ENCODE data around the gene DPP8. TPM values are rescaled to one million over a fixed set of nuclear protein-coding genes. Genes with fewer than 3 reads are reported as not detected.
"Not testable (repeated sequence)": the region's sequence is repeated elsewhere in the genome, so short reads cannot be mapped to it uniquely, and the experiment has no call there.

DPP8 gene
- total and polyA plus RNA-seq, 2 experiments from 2014 or later, result 21.7 to 33.5 TPM

DNA sequence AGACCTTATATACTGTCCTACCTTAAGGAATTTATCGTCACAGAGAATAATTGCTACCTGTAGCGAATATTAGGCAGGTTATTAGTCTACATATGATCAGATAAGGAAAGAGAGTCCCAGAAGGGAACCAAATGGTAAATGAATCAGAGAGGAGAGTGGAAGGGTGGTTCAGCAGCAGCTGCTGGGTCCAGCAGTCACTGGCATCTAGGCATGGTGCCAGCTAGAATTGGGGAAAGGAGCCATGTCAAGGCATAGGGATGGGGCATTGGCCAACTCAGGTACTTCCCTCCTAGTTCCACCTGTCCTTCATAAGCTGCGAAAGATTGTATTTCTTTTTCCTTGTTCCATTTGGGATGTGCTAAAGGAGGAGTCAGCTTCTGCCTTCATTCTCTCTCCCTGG, 36.2 kb upstream of the DPP8 start (continued):
- TF ChIP-seq, protein P1, sequence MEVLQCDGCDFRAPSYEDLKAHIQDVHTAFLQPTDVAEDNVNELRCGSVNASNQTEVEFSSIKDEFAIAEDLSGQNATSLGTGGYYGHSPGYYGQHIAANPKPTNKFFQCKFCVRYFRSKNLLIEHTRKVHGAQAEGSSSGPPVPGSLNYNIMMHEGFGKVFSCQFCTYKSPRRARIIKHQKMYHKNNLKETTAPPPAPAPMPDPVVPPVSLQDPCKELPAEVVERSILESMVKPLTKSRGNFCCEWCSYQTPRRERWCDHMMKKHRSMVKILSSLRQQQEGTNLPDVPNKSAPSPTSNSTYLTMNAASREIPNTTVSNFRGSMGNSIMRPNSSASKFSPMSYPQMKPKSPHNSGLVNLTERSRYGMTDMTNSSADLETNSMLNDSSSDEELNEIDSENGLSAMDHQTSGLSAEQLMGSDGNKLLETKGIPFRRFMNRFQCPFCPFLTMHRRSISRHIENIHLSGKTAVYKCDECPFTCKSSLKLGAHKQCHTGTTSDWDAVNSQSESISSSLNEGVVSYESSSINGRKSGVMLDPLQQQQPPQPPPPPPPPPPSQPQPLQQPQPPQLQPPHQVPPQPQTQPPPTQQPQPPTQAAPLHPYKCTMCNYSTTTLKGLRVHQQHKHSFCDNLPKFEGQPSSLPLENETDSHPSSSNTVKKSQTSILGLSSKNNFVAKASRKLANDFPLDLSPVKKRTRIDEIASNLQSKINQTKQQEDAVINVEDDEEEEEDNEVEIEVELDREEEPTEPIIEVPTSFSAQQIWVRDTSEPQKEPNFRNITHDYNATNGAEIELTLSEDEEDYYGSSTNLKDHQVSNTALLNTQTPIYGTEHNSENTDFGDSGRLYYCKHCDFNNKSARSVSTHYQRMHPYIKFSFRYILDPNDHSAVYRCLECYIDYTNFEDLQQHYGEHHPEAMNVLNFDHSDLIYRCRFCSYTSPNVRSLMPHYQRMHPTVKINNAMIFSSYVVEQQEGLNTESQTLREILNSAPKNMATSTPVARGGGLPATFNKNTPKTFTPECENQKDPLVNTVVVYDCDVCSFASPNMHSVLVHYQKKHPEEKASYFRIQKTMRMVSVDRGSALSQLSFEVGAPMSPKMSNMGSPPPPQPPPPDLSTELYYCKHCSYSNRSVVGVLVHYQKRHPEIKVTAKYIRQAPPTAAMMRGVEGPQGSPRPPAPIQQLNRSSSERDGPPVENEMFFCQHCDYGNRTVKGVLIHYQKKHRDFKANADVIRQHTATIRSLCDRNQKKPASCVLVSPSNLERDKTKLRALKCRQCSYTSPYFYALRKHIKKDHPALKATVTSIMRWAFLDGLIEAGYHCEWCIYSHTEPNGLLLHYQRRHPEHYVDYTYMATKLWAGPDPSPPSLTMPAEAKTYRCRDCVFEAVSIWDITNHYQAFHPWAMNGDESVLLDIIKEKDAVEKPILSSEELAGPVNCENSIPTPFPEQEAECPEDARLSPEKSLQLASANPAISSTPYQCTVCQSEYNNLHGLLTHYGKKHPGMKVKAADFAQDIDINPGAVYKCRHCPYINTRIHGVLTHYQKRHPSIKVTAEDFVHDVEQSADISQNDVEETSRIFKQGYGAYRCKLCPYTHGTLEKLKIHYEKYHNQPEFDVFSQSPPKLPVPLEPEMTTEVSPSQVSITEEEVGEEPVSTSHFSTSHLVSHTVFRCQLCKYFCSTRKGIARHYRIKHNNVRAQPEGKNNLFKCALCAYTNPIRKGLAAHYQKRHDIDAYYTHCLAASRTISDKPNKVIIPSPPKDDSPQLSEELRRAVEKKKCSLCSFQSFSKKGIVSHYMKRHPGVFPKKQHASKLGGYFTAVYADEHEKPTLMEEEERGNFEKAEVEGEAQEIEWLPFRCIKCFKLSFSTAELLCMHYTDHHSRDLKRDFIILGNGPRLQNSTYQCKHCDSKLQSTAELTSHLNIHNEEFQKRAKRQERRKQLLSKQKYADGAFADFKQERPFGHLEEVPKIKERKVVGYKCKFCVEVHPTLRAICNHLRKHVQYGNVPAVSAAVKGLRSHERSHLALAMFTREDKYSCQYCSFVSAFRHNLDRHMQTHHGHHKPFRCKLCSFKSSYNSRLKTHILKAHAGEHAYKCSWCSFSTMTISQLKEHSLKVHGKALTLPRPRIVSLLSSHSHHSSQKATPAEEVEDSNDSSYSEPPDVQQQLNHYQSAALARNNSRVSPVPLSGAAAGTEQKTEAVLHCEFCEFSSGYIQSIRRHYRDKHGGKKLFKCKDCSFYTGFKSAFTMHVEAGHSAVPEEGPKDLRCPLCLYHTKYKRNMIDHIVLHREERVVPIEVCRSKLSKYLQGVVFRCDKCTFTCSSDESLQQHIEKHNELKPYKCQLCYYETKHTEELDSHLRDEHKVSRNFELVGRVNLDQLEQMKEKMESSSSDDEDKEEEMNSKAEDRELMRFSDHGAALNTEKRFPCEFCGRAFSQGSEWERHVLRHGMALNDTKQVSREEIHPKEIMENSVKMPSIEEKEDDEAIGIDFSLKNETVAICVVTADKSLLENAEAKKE (CRISPR knock-in tag; IDR thresholded peaks at IDR 0.05), result no peak
- TF ChIP-seq EZH2 (IDR thresholded peaks at IDR 0.05; ENCODE audit: low read depth, unreplicated experiment), result no peak

DNA sequence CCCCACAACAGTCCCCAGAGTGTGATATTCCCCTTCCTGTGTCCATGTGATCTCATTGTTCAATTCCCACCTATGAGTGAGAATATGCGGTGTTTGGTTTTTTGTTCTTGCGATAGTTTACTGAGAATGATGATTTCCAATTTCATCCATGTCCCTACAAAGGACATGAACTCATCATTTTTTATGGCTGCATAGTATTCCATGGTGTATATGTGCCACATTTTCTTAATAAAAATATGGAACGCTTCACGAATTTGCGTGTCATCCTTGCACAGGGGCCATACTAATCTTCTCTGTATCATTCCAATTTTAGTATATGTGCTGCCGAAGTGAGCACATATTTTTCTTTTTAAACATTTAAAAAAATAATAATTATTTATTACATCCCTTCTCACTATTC, 35.4 kb upstream of the DPP8 start:
- ATAC-seq; H3K27me3 Mint-ChIP-seq (ENCODE audit: insufficient read depth, low read depth, poor library complexity); H3F3A ChIP-seq (replicated peaks; ENCODE audit: low read depth); H2AFZ ChIP-seq; DNase-seq (ENCODE audit: low spot score); H3K9me2 ChIP-seq (ENCODE audit: insufficient read depth); H3K27me3 ChIP-seq (ENCODE audit: insufficient read depth); H3K4me3 Mint-ChIP-seq; H3K4me2 ChIP-seq; H3K36me3 ChIP-seq (ENCODE audit: insufficient read depth); H3K9me3 Mint-ChIP-seq; H3K4me3 ChIP-seq; H3K27ac Mint-ChIP-seq; H3K27ac ChIP-seq (ENCODE audit: low read depth); H3K4me1 ChIP-seq (ENCODE audit: insufficient read depth): not testable (repeated sequence)
- Histone ChIP-seq H3K79me2 (replicated peaks; ENCODE audit: insufficient read depth) (peaks cover 68% of the 10 kb centered on the region), H4K20me1 (replicated peaks; ENCODE audit: insufficient read depth) (peaks cover 52% of the 10 kb centered on the region)
- Mint-ChIP-seq H3K36me3 (ENCODE audit: low read depth) (peaks cover 51% of the 10 kb centered on the region), H3K4me1 (peaks cover 14% of the 10 kb centered on the region)

DNA sequence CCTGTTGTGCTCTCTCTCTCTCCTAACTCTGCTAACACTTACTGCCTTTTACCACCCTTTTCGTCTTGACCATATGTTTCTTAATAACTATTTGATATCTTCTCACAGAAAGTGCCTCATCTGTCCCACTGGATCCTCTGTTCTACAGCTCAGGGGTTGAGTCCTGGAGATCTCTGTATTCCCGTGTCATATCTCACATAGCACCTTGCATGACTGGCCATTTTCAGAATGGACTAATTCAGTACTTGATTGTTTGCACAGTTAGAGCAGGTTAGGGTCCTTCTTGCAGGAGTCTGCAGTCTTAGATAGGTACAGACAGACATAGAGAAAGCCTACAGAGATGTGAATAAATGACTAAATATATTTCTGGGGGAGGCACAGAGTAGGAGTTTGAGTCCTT, 33.7 kb upstream of the DPP8 start:
- H3K36me3 Mint-ChIP-seq (ENCODE audit: low read depth), result peaks cover 37% of the 10 kb centered on the region
- no peak for ATAC-seq
- Histone ChIP-seq H3F3A (replicated peaks; ENCODE audit: low read depth) (no peaks in the 10 kb centered on the region), H3K27ac (ENCODE audit: low read depth) (no peak overlapping the region), H3K4me1 (ENCODE audit: insufficient read depth) (peaks cover 9% of the 10 kb centered on the region; the same call in 1 of the 2 replicates), H3K4me2 (no peak overlapping the region), H3K36me3 (ENCODE audit: insufficient read depth) (no peaks in the 10 kb centered on the region; the same call in 1 of the 2 replicates), H3K27me3 (ENCODE audit: insufficient read depth) (no peaks in the 10 kb centered on the region), H3K9me2 (ENCODE audit: insufficient read depth) (no peaks in the 10 kb centered on the region; the same call in 1 of the 2 replicates), H4K20me1 (replicated peaks; ENCODE audit: insufficient read depth) (peaks cover 66% of the 10 kb centered on the region), H3K4me3 (no peak overlapping the region), H3K79me2 (replicated peaks; ENCODE audit: insufficient read depth) (peaks cover 83% of the 10 kb centered on the region), H2AFZ (no peak overlapping the region)
- H3K27me3 Mint-ChIP-seq (ENCODE audit: insufficient read depth, low read depth, poor library complexity), result no peaks in the 10 kb centered on the region
- H3K4me3 Mint-ChIP-seq, result no peak overlapping the region
- no peaks in the 10 kb centered on the region for H3K9me3 Mint-ChIP-seq
- DNase-seq (ENCODE audit: low spot score), result no peak
- H3K27ac Mint-ChIP-seq, result no peak overlapping the region
- peaks cover 14% of the 10 kb centered on the region for H3K4me1 Mint-ChIP-seq
- TF ChIP-seq STAT1 (IDR thresholded peaks at IDR 0.05; ENCODE audit: unreplicated experiment), result no peak
- no peak for TF ChIP-seq JUNB (IDR thresholded peaks at IDR 0.05; ENCODE audit: unreplicated experiment)
- TF ChIP-seq POLR2AphosphoS5 (IDR thresholded peaks at IDR 0.05; ENCODE audit: low read depth), result no peak
- TF ChIP-seq CREB1 (CRISPR knock-in tag; IDR thresholded peaks at IDR 0.05; ENCODE audit: low read depth), result no peak
- TF ChIP-seq, protein P2, sequence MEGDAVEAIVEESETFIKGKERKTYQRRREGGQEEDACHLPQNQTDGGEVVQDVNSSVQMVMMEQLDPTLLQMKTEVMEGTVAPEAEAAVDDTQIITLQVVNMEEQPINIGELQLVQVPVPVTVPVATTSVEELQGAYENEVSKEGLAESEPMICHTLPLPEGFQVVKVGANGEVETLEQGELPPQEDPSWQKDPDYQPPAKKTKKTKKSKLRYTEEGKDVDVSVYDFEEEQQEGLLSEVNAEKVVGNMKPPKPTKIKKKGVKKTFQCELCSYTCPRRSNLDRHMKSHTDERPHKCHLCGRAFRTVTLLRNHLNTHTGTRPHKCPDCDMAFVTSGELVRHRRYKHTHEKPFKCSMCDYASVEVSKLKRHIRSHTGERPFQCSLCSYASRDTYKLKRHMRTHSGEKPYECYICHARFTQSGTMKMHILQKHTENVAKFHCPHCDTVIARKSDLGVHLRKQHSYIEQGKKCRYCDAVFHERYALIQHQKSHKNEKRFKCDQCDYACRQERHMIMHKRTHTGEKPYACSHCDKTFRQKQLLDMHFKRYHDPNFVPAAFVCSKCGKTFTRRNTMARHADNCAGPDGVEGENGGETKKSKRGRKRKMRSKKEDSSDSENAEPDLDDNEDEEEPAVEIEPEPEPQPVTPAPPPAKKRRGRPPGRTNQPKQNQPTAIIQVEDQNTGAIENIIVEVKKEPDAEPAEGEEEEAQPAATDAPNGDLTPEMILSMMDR (conservative IDR thresholded peaks at IDR 0.05; ENCODE audit: low read depth in 2 of 2), result no peak
- no peak for TF ChIP-seq ETS1 (IDR thresholded peaks at IDR 0.05)
- TF ChIP-seq EZH2 (IDR thresholded peaks at IDR 0.05; ENCODE audit: low read depth, unreplicated experiment), result no peak
- no peak for TF ChIP-seq ZNF114 (CRISPR knock-in tag; IDR thresholded peaks at IDR 0.05)
- TF ChIP-seq EZH2phosphoT487 (IDR thresholded peaks at IDR 0.05; ENCODE audit: unreplicated experiment), result no peak
